ENCODE results near the gene ORC3. TPM values are rescaled to one million over a fixed set of nuclear protein-coding genes. Genes with fewer than 3 reads are reported as not detected.
"Not testable (repeated sequence)": the region's sequence is repeated elsewhere in the genome, so short reads cannot be mapped to it uniquely, and the experiment has no call there.

ORC3 gene
- total and polyA plus RNA-seq, 4 experiments from 2014 or later = 30.4 to 41.9 (median 34.2) TPM

GRCh38 chr6:87702589-87702945, 112.6 kb downstream of the ORC3 start:
- no peaks in the 10 kb centered on the region for H3K9me3 Mint-ChIP-seq
- CTCF ChIA-PET (ENCODE audit: partially characterized antibody) = interaction anchor here (0.8 to 1.8 kb wide), 5 partner anchors 10 to 563 kb away, joined by 3 to 11 read pairs (median 3); no protein-coding TSS in a partner anchor
- H3K27ac ChIP-seq (ENCODE audit: low read depth, low read length) = peak overlapping the region; percentile 93

DNA sequence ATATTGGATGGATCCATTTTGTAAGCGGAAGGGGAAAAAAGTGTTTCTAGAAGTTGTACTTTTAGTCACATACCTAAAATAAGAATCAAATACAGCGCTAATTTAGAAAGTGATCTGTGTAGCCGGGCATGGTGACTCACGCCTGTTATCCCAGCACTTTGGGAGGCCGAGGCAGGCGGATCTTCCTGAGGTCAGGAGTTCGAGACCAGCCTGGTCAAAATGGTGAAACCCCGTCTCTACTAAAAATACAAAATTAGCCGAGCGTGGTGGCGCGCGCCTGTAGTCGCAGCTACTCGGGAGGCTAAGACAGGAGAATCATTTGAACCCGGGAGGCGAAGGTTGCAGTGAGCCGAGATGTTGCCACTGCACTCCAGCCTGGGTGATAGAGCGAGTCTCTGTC, 113.1 kb downstream of the ORC3 start:
- intact Hi-C loops (cut with micrococcal nuclease) = loop anchor here (2.0 to 5.0 kb wide), 7 partner anchors 22 to 1378 kb away; partner anchors contain the start of genes CFAP206, PNRC1, RNGTT and SLC35A1
- not testable (repeated sequence) for DNase-seq; H3K36me3 ChIP-seq (ENCODE audit: insufficient read depth, low read length); H3K9me3 Mint-ChIP-seq; H3K27me3 ChIP-seq (ENCODE audit: insufficient read depth, low read length); H3K27me3 Mint-ChIP-seq; H3K9me3 ChIP-seq (ENCODE audit: control insufficient read depth in 1 of 2, low read length in 2 of 2)
- Mint-ChIP-seq H3K36me3 (peaks cover 0 to 18% of the 10 kb centered on the region in 2 donors), H3K4me1 (peaks cover 18 to 48% (median 26%) of the 10 kb centered on the region in 4 donors), H3K27ac (peak overlapping the region; percentile 89 to 97 (median 97)), H3K4me3 (peak overlapping the region; percentile 94 to 99 (median 96))
- peak overlapping the region in 1 of 2 donors; percentile 91 for H3K4me3 ChIP-seq (ENCODE audit: low read length in 2 of 2)
- peaks cover 28% of the 10 kb centered on the region for H3K4me1 ChIP-seq (ENCODE audit: insufficient read depth, low read length)
- ChIA-PET POLR2A (ENCODE audit: partially characterized antibody) (interaction anchor here (0.8 to 6.3 kb wide), 16 partner anchors 7 to 1378 kb away, joined by 3 to 109 read pairs (median 9); partner anchors contain the start of genes ORC3, PNRC1, RARS2 and ZNF292), CTCF (ENCODE audit: partially characterized antibody) (interaction anchor here (1.2 to 1.8 kb wide), 2 partner anchors 9 to 129 kb away, joined by 4 to 11 read pairs; no protein-coding TSS in a partner anchor)
- H3K27ac ChIP-seq (ENCODE audit: low read depth, low read length) = peak overlapping the region; percentile 93

More at GRCh38 chr6:87702589-87702945, 112.6 kb downstream of the ORC3 start:
- no peak for DNase-seq
- Mint-ChIP-seq H3K4me3 (peak overlapping the region; percentile 94 to 99 (median 96)), H3K36me3 (peaks cover 0 to 19% of the 10 kb centered on the region in 2 donors), H3K4me1 (peaks cover 21 to 53% (median 30%) of the 10 kb centered on the region in 4 donors), H3K27me3 (no peaks in the 10 kb centered on the region), H3K27ac (peak overlapping the region; percentile 89 to 97 (median 97))
- peaks cover 32% of the 10 kb centered on the region for H3K4me1 ChIP-seq (ENCODE audit: insufficient read depth, low read length)
- peak overlapping the region; percentile 57 to 91 for H3K4me3 ChIP-seq (ENCODE audit: low read length in 2 of 2)
- H3K27me3 ChIP-seq (ENCODE audit: insufficient read depth, low read length) = no peaks in the 10 kb centered on the region
- no peaks in the 10 kb centered on the region for H3K9me3 ChIP-seq (ENCODE audit: control insufficient read depth in 1 of 2, low read length in 2 of 2)
- H3K36me3 ChIP-seq (ENCODE audit: insufficient read depth, low read length) = no peaks in the 10 kb centered on the region
- intact Hi-C loops (cut with micrococcal nuclease) = loop anchor here (1.0 to 5.0 kb wide), 10 partner anchors 22 to 1378 kb away; partner anchors contain the start of genes CFAP206, ORC3, PNRC1 and RNGTT
- POLR2A ChIA-PET (ENCODE audit: partially characterized antibody) = interaction anchor here (0.8 to 6.3 kb wide), 24 partner anchors 8 to 1378 kb away, joined by 3 to 109 read pairs (median 6); partner anchors contain the start of genes ORC3, PNRC1, RARS2 and ZNF292

- H3K4me1 ChIP-seq (ENCODE audit: insufficient read depth, low read length) = peaks cover 10% of the 10 kb centered on the region
- no peaks in the 10 kb centered on the region for H3K9me3 ChIP-seq (ENCODE audit: control insufficient read depth in 1 of 2, low read length in 2 of 2)
- ChIA-PET CTCF (ENCODE audit: partially characterized antibody) (no interaction called here), POLR2A (ENCODE audit: partially characterized antibody) (interaction anchor here (1.9 kb wide), 1 partner anchor 37 kb away, joined by 6 read pairs; no protein-coding TSS in a partner anchor)
- no peak overlapping the region for H3K4me3 Mint-ChIP-seq
- H3K36me3 Mint-ChIP-seq = peaks cover 0 to 17% of the 10 kb centered on the region in 2 donors
- H3K4me3 ChIP-seq (ENCODE audit: low read length in 2 of 2) = no peak overlapping the region
- no peaks in the 10 kb centered on the region for H3K27me3 ChIP-seq (ENCODE audit: insufficient read depth, low read length)
- no peaks in the 10 kb centered on the region for H3K36me3 ChIP-seq (ENCODE audit: insufficient read depth, low read length)
- no peaks in the 10 kb centered on the region for H3K9me3 Mint-ChIP-seq
- no peaks in the 10 kb centered on the region for H3K27me3 Mint-ChIP-seq
- peak in 1 of 5 donors; percentile 47 for DNase-seq
- peak overlapping the region in 2 of 7 donors; percentile 32 to 66 for H3K27ac Mint-ChIP-seq
- H3K4me1 Mint-ChIP-seq = peaks cover 10 to 27% (median 16%) of the 10 kb centered on the region in 4 donors
- H3K27ac ChIP-seq (ENCODE audit: low read depth, low read length) = no peak overlapping the region
- intact Hi-C loops (cut with micrococcal nuclease) = no loop called here
Observed at GRCh38 chr6:87705070-87705691, 115.2 kb downstream of the ORC3 start.

- H3K4me1 ChIP-seq (ENCODE audit: insufficient read depth, low read length) = peaks cover 6% of the 10 kb centered on the region
- Mint-ChIP-seq H3K4me1 (peaks cover 9 to 17% (median 12%) of the 10 kb centered on the region in 4 donors), H3K9me3 (no peaks in the 10 kb centered on the region), H3K36me3 (peaks cover 0 to 7% of the 10 kb centered on the region in 2 donors), H3K27me3 (no peaks in the 10 kb centered on the region), H3K27ac (no peak overlapping the region), H3K4me3 (no peak overlapping the region)
- no peak overlapping the region for H3K4me3 ChIP-seq (ENCODE audit: low read length in 2 of 2)
- no peak for DNase-seq
- POLR2A ChIA-PET (ENCODE audit: partially characterized antibody) = interaction anchor here (0.9 to 1.9 kb wide), 2 partner anchors 36 to 117 kb away, joined by 3 to 6 read pairs; no protein-coding TSS in a partner anchor
- intact Hi-C loops (cut with micrococcal nuclease) = no loop called here
- H3K9me3 ChIP-seq (ENCODE audit: control insufficient read depth in 1 of 2, low read length in 2 of 2) = no peaks in the 10 kb centered on the region
- H3K36me3 ChIP-seq (ENCODE audit: insufficient read depth, low read length) = no peaks in the 10 kb centered on the region
- H3K27ac ChIP-seq (ENCODE audit: low read depth, low read length) = no peak overlapping the region
- CTCF ChIA-PET (ENCODE audit: partially characterized antibody) = no interaction called here
- H3K27me3 ChIP-seq (ENCODE audit: insufficient read depth, low read length) = no peaks in the 10 kb centered on the region
Observed at GRCh38 chr6:87706187-87706966, 116.4 kb downstream of the ORC3 start.

DNA sequence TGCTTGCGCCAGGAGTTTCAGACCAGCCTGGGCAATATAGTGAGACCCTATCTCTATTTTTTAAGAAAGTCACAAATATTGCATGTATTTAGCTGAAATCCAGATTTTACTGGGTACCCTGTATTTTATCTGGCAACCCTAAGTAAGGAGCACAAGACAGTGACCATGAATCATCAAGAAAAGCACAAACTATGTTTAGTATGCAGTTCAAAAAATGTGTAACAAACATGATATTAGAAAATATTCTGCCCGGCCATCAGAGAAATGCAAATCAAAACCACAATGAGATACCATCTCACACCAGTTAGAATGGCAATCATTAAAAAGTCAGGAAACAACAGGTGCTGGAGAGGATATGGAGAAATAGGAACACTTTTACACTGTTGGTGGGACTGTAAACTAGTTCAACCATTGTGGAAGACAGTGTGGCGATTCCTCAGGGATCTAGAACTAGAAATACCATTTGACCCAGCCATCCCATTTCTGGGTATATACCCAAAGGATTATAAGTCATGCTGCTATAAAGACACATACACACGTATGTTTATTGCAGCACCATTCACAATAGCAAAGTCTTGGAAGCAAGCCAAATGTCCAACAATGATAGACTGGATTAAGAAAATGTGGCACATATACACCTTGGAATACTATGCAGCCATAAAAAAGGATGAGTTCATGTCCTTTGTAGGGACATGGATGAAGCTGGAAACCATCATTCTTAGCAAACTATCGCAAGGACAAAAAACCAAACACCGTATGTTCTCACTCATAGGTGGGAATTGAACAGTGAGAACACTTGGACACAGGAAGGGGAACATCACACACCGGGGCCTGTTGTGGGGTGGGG, 118.9 kb downstream of the ORC3 start:
- intact Hi-C loops (cut with micrococcal nuclease); H3K36me3 ChIP-seq (ENCODE audit: insufficient read depth, low read length); H3K9me3 ChIP-seq (ENCODE audit: control insufficient read depth in 1 of 2, low read length in 2 of 2); H3K4me3 ChIP-seq (ENCODE audit: low read length in 2 of 2); H3K4me3 Mint-ChIP-seq; H3K27ac Mint-ChIP-seq; DNase-seq; H3K4me1 ChIP-seq (ENCODE audit: insufficient read depth, low read length); H3K36me3 Mint-ChIP-seq; H3K9me3 Mint-ChIP-seq; H3K4me1 Mint-ChIP-seq; H3K27ac ChIP-seq (ENCODE audit: low read depth, low read length); POLR2A ChIA-PET (ENCODE audit: partially characterized antibody); H3K27me3 ChIP-seq (ENCODE audit: insufficient read depth, low read length); H3K27me3 Mint-ChIP-seq: not testable (repeated sequence)
- CTCF ChIA-PET (ENCODE audit: partially characterized antibody) = interaction anchor here (1.7 kb wide), 1 partner anchor 10 kb away, joined by 3 read pairs; no protein-coding TSS in a partner anchor

GRCh38 chr6:87710090-87710489, 120.2 kb downstream of the ORC3 start:
- ChIA-PET POLR2A (ENCODE audit: partially characterized antibody) (interaction anchor here (1.2 kb wide), 1 partner anchor 8 kb away, joined by 6 read pairs; the partner anchor contains the start of gene AKIRIN2), CTCF (ENCODE audit: partially characterized antibody) (interaction anchor here (1.7 kb wide), 1 partner anchor 8 kb away, joined by 3 read pairs; no protein-coding TSS in a partner anchor)
- H3K27ac Mint-ChIP-seq = no peak overlapping the region
- DNase-seq = no peak
- H3K4me3 Mint-ChIP-seq = no peak overlapping the region
- H3K9me3 Mint-ChIP-seq = no peaks in the 10 kb centered on the region
- H3K9me3 ChIP-seq (ENCODE audit: control insufficient read depth in 1 of 2, low read length in 2 of 2) = no peaks in the 10 kb centered on the region
- H3K36me3 ChIP-seq (ENCODE audit: insufficient read depth, low read length) = no peaks in the 10 kb centered on the region
- no peak overlapping the region for H3K27ac ChIP-seq (ENCODE audit: low read depth, low read length)
- peaks cover 7 to 11% (median 8%) of the 10 kb centered on the region in 4 donors for H3K4me1 Mint-ChIP-seq
- intact Hi-C loops (cut with micrococcal nuclease) = no loop called here
- H3K4me1 ChIP-seq (ENCODE audit: insufficient read depth, low read length) = no peaks in the 10 kb centered on the region
- no peaks in the 10 kb centered on the region for H3K27me3 Mint-ChIP-seq
- no peak overlapping the region for H3K4me3 ChIP-seq (ENCODE audit: low read length in 2 of 2)
- no peaks in the 10 kb centered on the region for H3K27me3 ChIP-seq (ENCODE audit: insufficient read depth, low read length)
- no peaks in the 10 kb centered on the region for H3K36me3 Mint-ChIP-seq

Measured in CD4-positive, alpha-beta memory T cell (primary cell).